Measurements from ENCODE around the gene DYNLRB2.
A peak's percentile ranks its signal among the peaks of the same experiment; 100 is the strongest.

The DYNLRB2 gene

GRCh38 chr16:80526418-80527061, 14.3 kb upstream of the DYNLRB2 start:
- TF ChIP-seq ZFX (IDR thresholded peaks at IDR 0.05; ENCODE audit: borderline replicate concordance): no peak
- peak; percentile 87 for TF ChIP-seq CTCF (IDR thresholded peaks at IDR 0.05)
- no peak overlapping the region for H3K27ac ChIP-seq

GRCh38 chr16:80527297-80527696, 13.5 kb upstream of the DYNLRB2 start:
- no peak for TF ChIP-seq ZFX (IDR thresholded peaks at IDR 0.05; ENCODE audit: borderline replicate concordance)
- TF ChIP-seq CTCF (IDR thresholded peaks at IDR 0.05): peak; percentile 75
- H3K27ac ChIP-seq: no peak overlapping the region

GRCh38 chr16:80530479-80530878, 10.3 kb upstream of the DYNLRB2 start:
- no peak overlapping the region for H3K27ac ChIP-seq
- no peak for TF ChIP-seq CTCF (IDR thresholded peaks at IDR 0.05)
- TF ChIP-seq ZFX (IDR thresholded peaks at IDR 0.05; ENCODE audit: borderline replicate concordance): no peak

- no peak for TF ChIP-seq CTCF (IDR thresholded peaks at IDR 0.05)
- TF ChIP-seq ZFX (IDR thresholded peaks at IDR 0.05; ENCODE audit: borderline replicate concordance): no peak
- no peak overlapping the region for H3K27ac ChIP-seq
Measured at GRCh38 chr16:80536238-80536637, 4.6 kb upstream of the DYNLRB2 start.

- TF ChIP-seq CTCF (IDR thresholded peaks at IDR 0.05) (no peak), ZFX (IDR thresholded peaks at IDR 0.05; ENCODE audit: borderline replicate concordance) (no peak)
- no peak overlapping the region for H3K27ac ChIP-seq
Measured at GRCh38 chr16:80541306-80541694, 507 bp downstream of the DYNLRB2 start.

GRCh38 chr16:80543162-80543561, 2.4 kb downstream of the DYNLRB2 start:
- no peak overlapping the region for H3K27ac ChIP-seq

More at GRCh38 chr16:80543162-80543561, 2.4 kb downstream of the DYNLRB2 start:
- TF ChIP-seq CTCF (IDR thresholded peaks at IDR 0.05): no peak
- TF ChIP-seq ZFX (IDR thresholded peaks at IDR 0.05; ENCODE audit: borderline replicate concordance): no peak
